Right lung (tissue), 5 donors: ENCODE results near the gene EIF4A2. TPM values are rescaled to one million over a fixed set of nuclear protein-coding genes. Genes with fewer than 3 reads are reported as not detected.
"Not testable (repeated sequence)": the region's sequence is repeated elsewhere in the genome, so short reads cannot be mapped to it uniquely, and the experiment has no call there.

Experiments
- DNase-seq, 2 donors: peaks; one replicate each; pipeline ENCODE4 v3.0.0-alpha.2; 2013
- polyA plus RNA-seq, 5 donors: library from polyadenylated mRNA; unstranded; fragments of 120-200 nt; gene quantifications; one replicate each; pipeline versions ENCODE4 v1.2.1 to v1.2.3, GENCODE V29; 2013; ENCODE audit warnings: inconsistent platforms in 1 of 5, low replicate concordance in 1 of 5; ENCODE audit not compliant: insufficient read length in 5 of 5, insufficient read depth in 1 of 5

Gene EIF4A2
- polyA plus RNA-seq, 5 donors: 712 to 981 (median 857) TPM

GRCh38 chr3:186782542-186783057 is 777 bp upstream of the EIF4A2 start:
- no peak for DNase-seq

- peak; percentile 83 to 85 for DNase-seq
Observed at GRCh38 chr3:186783731-186784515, 546 bp downstream of the EIF4A2 start.

GRCh38 chr3:186784820-186785494 is 1.6 kb downstream of the EIF4A2 start:
- no peak for DNase-seq

- DNase-seq: no peak
Observed at GRCh38 chr3:186785495-186786018, 2.2 kb downstream of the EIF4A2 start.

GRCh38 chr3:186786922-186787321 is 3.5 kb downstream of the EIF4A2 start:
- no peak for DNase-seq

GRCh38 chr3:186787642-186788481 is 4.5 kb downstream of the EIF4A2 start:
- no peak for DNase-seq

GRCh38 chr3:186788482-186789370 is 5.3 kb downstream of the EIF4A2 start:
- DNase-seq: no peak

- no peak for DNase-seq
Observed at GRCh38 chr3:186789554-186790260, 6.3 kb downstream of the EIF4A2 start.

GRCh38 chr3:186790261-186790981 is 7.0 kb downstream of the EIF4A2 start:
- no peak for DNase-seq

GRCh38 chr3:186798239-186798874 is 15.0 kb downstream of the EIF4A2 start:
- no peak for DNase-seq

GRCh38 chr3:186800285-186800684 is 16.9 kb downstream of the EIF4A2 start:
- DNase-seq: no peak

- DNase-seq: no peak
Observed at GRCh38 chr3:186802701-186803100, 19.3 kb downstream of the EIF4A2 start.

- DNase-seq: not testable (repeated sequence)
Observed at GRCh38 chr3:186803447-186803846, 20.1 kb downstream of the EIF4A2 start.

- peak; percentile 81 to 84 for DNase-seq
Observed at GRCh38 chr3:186806089-186807055, 23.0 kb downstream of the EIF4A2 start, which contains the start of gene RFC4. TSS of gene RFC4 (minus strand) at chr3:186806482. CDS start at chr3:186804713, 1,769 bp downstream.

- DNase-seq: no peak
Observed at GRCh38 chr3:186807231-186807630, 23.9 kb downstream of the EIF4A2 start.

GRCh38 chr3:186810336-186810996 is 27.1 kb downstream of the EIF4A2 start:
- DNase-seq: no peak

GRCh38 chr3:186811313-186811712 is 27.9 kb downstream of the EIF4A2 start:
- not testable (repeated sequence) for DNase-seq
